NCI-H446 treated with DMSO at 0.1 percent for 48 hours (cell line): Measurements from ENCODE around the gene CD4.

ENCODE experiments used
- DNase-seq: peaks from one replicate; lab custom pipeline; 2025; lab: John Stamatoyannopoulos, UW

CD4 gene

GRCh38 chr12:6765634-6766581 is 23.4 kb upstream of the CD4 start, which contains the start of gene PTMS:
Gene PTMS, plus strand, starts transcription at chr12:6766363. Its CDS starts 343 bp downstream, at chr12:6766706.
- DNase-seq: peak; percentile 94

DNA sequence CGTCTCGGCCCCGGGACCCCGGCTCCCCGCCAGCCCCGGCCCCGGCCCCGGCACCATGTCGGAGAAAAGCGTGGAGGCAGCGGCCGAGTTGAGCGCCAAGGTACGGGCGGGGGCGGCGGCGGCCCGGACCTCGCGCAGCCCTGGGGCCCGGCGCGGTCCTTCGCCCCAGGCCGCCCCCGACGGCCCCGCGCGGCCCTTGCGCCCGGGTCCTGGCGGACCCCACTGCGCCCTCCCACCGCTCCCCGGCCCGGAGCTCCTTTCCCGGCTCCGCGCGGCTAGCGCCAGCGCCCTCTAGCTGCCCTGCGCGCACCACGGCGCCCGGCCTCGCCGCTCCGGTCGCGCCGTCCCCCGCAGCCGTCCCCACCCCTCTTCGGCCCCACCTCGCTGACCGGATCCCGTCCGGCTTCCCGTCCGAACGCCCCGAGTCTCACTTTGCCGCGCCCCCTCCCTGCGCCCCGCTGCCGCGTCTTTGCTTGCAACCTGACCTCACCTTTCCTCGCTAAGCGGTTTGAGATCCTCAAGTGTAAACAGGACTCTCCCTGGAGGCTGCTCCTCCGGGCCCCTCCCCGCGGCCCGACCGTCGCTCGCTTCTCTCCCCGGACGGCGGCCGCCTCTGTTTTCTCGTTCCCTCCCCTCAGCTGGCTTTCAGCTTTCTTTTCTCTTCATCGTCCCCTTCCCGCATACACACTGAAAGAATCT is 22.5 kb upstream of the CD4 start:
- peak; percentile 38 for DNase-seq

- no peak for DNase-seq
These were observed 21.7 kb upstream of the CD4 start for GRCh38 chr12:6767353-6768319.

DNA sequence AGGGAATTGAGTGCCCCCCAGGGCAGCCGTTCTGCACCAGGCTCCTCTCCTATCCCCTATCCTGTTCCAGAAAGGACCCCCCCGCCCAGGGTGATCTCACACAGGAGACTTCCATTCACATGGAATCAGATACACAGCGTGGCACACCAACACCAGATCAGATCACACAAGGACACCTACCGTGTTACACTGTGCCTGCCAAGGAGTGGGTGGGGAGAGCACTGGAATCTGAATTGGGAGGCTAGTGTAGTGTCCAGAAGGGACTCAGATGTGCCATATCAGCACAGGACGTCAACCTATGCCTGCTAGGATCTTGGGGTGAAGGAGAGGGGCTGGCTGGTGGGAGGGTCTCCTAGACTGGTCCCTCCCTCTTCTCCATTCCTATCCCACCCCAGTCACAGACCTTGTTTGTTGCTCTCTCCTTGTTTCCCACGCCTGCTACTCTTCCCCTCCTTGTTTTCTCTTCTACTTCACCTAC is 20.9 kb upstream of the CD4 start:
- no peak for DNase-seq

DNA sequence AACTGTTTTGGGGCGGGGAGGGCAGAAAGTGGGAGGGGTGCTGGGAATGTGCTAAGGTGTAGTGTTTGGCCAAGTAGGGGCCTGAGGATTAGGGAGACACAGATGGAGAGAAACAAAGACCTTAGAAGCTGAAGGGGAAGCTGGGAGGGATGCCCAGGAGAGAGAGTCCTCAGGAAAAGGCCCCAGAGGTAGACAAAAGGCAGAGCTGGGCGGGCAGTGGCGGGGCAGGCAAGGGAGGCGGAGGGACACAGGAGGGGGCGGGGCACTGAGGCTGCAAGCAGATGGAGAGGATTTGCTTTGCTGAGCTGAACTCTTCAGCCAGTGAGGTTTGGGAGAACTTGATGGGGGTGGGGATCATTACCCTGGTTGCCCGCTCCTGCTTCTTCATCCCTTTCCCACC is 20.3 kb upstream of the CD4 start:
- DNase-seq: peak; percentile 28

DNA sequence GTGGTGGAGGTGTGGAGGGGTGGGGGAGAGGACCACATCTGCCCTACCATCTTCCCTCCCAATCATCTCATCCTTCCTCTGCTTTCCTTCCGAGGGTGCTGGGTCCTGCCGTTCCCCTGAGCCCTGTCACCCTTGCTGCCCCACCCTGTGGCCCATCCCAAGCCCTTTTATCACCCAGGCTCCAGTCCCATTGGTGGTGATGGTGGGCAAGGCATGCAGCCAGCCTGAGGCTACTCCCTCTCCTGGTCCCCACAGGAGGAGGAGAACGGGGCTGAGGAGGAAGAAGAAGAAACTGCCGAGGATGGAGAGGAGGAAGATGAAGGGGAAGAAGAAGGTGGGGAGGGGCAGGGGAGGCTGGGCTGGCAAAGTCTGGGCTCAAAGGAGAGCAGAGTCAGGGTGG is 19.7 kb upstream of the CD4 start:
- no peak for DNase-seq

DNA sequence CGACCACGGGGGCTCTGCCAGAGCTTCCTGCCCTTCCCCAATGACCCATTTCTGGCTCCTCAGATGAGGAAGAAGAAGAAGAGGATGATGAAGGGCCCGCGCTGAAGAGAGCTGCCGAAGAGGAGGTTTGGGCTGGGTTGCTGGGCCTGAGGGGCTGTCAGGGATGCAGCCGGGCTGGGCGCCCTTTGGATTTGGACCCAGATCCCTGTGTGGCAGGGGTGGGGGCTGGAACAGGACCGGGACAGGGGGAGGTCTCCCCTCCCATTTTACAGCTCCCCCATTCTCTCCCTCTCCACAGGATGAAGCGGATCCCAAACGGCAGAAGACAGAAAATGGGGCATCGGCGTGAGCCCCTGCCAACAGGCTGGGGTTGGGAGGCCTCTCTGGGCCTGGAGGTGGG is 19.2 kb upstream of the CD4 start:
- DNase-seq: no peak

DNA sequence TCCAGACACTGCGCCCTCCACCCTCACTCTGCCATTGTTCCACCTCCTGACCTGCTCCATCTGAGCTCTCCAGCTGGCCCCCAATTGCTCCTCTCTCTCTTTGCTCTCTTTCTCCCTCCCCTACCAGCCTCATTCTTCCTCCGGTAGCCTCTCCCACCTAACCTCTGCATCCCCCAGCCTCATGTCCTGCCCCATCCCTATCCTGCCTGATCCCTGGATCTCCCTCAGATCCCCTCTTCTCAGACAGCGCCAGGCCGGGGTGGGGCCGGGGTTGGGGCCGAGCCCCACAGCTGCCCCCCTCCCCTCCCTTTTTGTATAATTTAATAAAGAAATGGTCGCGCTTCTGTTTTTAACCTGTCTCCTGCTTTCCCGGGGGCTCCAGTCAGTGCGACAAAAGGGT is 18.7 kb upstream of the CD4 start:
- no peak for DNase-seq

DNA sequence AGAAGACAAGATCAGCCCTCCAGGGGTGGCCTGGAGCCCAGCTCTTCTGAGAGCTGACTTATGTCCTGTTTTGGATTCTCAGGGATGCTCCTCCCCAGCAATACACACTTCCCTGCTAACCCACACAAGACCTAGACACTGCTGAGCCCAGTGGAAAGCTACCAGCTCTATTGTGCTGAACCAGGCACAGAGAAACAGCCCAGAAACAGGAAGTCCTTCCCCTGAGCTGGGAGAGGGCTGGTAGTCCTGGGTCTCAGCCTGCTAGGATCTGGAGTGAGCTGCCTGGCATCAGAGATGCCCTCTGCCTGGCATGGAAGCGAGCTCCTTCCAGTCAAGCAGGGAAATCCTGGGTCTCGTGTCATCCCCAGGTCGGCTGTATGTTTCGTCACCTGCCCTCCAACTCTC is 18.2 kb upstream of the CD4 start:
- DNase-seq: no peak

- no peak for DNase-seq
These were observed 17.6 kb upstream of the CD4 start for GRCh38 chr12:6771509-6772330.

DNA sequence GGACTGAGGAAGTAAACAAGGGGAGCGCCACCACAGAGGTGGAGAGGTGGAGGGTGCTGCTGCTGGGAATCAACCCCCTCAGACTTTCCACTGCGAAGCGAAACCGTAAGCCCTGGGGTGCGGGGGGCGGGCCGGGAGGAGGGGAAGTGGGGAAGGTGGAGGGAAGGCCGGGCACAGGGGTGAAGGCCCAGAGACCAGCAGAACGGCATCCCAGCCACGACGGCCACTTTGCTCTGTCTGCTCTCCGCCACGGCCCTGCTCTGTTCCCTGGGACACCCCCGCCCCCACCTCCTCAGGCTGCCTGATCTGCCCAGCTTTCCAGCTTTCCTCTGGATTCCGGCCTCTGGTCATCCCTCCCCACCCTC is 17.0 kb upstream of the CD4 start, which contains the start of gene LAG3:
Gene LAG3, plus strand, starts transcription at position 190 of the 365 bp plus-strand sequence. CDS start 333 bp downstream, outside the sequence.
- no peak for DNase-seq

- no peak for DNase-seq
These were observed 16.4 kb upstream of the CD4 start for GRCh38 chr12:6772726-6773589.

- DNase-seq: no peak
These were observed 15.6 kb upstream of the CD4 start for GRCh38 chr12:6773590-6774351.

DNA sequence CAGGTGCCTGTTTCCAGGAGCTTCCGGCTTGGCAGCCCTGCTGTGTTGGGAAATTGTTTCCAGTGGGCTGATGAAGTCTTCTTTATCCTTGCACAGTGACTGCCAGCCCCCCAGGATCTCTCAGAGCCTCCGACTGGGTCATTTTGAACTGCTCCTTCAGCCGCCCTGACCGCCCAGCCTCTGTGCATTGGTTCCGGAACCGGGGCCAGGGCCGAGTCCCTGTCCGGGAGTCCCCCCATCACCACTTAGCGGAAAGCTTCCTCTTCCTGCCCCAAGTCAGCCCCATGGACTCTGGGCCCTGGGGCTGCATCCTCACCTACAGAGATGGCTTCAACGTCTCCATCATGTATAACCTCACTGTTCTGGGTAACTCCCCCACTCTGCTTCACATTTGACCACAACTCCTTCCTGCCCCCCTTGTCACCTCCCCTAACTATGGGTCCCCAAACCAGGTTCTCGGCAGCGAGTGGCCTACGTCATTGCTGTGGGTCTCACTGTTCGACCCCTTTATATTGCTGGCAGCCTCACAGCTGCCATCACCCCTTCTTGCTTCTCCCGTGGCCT is 14.7 kb upstream of the CD4 start:
- DNase-seq: no peak

GRCh38 chr12:6775185-6776174 is 13.8 kb upstream of the CD4 start:
- no peak for DNase-seq

DNA sequence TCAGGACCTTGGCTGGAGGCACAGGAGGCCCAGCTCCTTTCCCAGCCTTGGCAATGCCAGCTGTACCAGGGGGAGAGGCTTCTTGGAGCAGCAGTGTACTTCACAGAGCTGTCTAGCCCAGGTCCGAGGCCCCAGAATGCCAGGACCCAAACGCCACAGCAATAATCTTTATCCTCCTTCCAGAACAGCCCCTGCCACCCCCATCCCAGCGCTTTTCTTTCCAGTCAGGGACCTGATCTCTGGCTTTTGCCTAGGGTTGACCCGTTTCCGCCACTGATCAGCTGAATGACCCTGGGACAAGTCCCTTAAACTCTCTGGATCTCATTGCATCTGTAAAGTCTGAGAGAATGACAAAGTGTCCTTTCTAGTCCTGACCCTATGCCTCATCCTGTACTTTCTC is 11.9 kb upstream of the CD4 start:
- no peak for DNase-seq

GRCh38 chr12:6778217-6778573 is 11.1 kb upstream of the CD4 start:
- no peak for DNase-seq
